Bronchial epithelial cell (primary cell): ENCODE data around the gene BANP. TPM values are rescaled to one million over a fixed set of nuclear protein-coding genes. Genes with fewer than 3 reads are reported as not detected.
"Not testable (repeated sequence)": the region's sequence is repeated elsewhere in the genome, so short reads cannot be mapped to it uniquely, and the experiment has no call there.

Experiments
- DNase-seq: peaks from one replicate; pipeline ENCODE4 v3.0.0-alpha.2; 2010; ENCODE audit warnings: low read depth
- FAIRE-seq: peaks from 2 replicates; lab custom pipeline; 2011; peaks lifted over from hg19 to GRCh38; lab: Jason Lieb, UNC
- H3K27me3 ChIP-seq: 2 replicates; pipeline ENCODE4 v1.5.1; 2011; ENCODE audit warnings: low read length; ENCODE audit not compliant: control insufficient read depth, insufficient read depth
- H3K36me3 ChIP-seq: 2 replicates; pipeline ENCODE4 v1.5.1; 2011; ENCODE audit warnings: low read length; ENCODE audit not compliant: control insufficient read depth, insufficient read depth
- H3K4me3 ChIP-seq: 2 replicates; pipeline ENCODE4 v1.5.1; 2011; ENCODE audit warnings: mild to moderate bottlenecking, low read depth, low read length, control low read depth
- total RNA-seq: library from RNA; depleted of rRNA; stranded (reverse); fragments of >200 nt; gene quantifications from 2 replicates; pipeline ENCODE4 v1.2.1, GENCODE V29; 2014
- TF ChIP-seq, protein P1 (sequence below): IDR thresholded peaks from 2 replicates; pipeline ENCODE4 v1.5.1; 2011; ENCODE audit warnings: mild to moderate bottlenecking, moderate library complexity, low read length, control low read depth, inconsistent platforms; ENCODE audit not compliant: insufficient read depth, severe bottlenecking

The BANP gene
- total RNA-seq, 1 donor from 2014 or later, result 22.1 TPM

DNA sequence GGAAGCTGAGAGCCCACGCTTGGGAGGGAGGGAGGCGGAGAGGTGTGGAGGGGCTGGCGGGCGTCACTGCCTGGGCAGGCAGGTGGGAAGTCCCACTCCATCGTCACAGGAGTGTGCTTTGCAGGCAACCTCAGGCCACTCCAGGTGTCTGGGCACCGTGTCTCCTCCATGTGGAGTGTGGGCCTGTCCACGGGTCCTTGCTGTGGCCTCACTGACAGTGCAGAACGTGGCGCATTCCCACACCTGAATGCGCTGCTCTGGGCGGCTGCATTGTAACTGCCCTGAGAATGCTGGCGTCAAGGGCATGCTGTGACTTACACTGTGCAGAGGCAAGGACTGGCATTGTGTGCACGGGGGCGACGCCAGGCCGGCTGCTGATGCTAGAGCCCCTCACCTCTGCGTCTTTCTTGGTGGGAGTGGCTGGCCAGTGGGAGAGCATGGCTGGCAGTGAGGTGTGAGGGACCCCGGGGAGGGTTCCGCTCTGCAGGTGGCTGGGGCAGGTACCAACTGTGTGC is 66.4 kb downstream of the BANP start:
- TF ChIP-seq, protein P1, sequence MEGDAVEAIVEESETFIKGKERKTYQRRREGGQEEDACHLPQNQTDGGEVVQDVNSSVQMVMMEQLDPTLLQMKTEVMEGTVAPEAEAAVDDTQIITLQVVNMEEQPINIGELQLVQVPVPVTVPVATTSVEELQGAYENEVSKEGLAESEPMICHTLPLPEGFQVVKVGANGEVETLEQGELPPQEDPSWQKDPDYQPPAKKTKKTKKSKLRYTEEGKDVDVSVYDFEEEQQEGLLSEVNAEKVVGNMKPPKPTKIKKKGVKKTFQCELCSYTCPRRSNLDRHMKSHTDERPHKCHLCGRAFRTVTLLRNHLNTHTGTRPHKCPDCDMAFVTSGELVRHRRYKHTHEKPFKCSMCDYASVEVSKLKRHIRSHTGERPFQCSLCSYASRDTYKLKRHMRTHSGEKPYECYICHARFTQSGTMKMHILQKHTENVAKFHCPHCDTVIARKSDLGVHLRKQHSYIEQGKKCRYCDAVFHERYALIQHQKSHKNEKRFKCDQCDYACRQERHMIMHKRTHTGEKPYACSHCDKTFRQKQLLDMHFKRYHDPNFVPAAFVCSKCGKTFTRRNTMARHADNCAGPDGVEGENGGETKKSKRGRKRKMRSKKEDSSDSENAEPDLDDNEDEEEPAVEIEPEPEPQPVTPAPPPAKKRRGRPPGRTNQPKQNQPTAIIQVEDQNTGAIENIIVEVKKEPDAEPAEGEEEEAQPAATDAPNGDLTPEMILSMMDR, result no peak
- no peak for DNase-seq
- peak; percentile 92 for FAIRE-seq
- Histone ChIP-seq H3K27me3 (no peaks in the 10 kb centered on the region), H3K36me3 (peaks cover 3% of the 10 kb centered on the region), H3K4me3 (no peak overlapping the region)

DNA sequence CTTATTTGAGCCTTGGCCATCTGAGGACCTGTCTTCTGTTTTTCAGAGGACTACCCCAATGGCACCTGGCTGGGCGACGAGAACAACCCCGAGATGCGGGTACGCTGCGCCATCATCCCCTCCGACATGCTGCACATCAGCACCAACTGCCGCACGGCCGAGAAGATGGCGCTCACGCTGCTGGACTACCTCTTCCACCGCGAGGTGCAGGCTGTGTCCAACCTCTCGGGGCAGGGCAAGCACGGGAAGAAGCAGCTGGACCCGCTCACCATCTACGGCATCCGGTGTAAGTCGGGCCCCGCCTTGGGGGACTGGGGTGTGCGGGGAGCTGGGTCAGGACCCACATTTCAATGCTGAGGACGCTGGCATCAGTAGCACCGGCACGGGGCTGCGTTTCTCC is 67.1 kb downstream of the BANP start:
- peak; percentile 52 for FAIRE-seq
- not testable (repeated sequence) for H3K36me3 ChIP-seq, H3K4me3 ChIP-seq, H3K27me3 ChIP-seq, DNase-seq

DNA sequence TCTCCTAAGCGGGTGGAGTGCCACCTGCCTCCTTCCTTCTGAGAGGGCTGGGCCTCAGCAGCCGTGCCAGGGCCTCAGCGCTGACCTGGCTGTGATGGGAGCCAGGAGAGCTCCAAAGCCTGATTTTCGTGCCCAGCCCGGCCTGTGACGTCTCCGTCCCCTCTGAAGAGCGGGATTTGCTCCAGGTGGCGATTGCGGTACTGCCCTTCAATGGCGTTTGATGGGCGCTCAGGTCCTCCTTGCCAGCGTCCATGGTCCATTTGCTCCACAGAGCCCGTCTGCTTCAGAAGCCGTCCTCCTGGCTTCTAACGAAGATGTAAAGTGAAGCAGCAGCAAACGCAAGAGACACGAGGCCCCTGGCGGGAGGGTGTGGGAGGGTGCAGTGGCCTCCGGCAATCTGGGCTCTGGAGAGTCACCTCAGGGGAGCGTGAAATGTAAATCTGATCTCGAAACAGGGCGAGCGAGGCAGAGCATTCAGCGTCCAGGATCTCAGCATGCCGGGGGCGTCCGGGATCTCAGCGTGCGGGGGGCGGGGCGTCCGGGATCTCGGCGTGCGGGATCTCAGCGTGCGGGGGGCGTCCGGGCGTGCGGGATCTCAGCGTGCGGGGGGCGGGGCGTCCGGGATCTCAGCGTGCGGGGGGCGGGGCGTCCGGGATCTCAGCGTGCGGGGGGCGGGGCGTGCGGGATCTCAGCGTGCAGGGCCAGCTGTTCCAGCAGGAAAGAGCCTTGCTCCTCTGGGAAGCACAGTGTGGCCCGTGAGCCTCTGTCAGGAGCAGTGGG is 68.0 kb downstream of the BANP start:
- not testable (repeated sequence) for H3K4me3 ChIP-seq, FAIRE-seq, H3K36me3 ChIP-seq, DNase-seq, H3K27me3 ChIP-seq

DNA sequence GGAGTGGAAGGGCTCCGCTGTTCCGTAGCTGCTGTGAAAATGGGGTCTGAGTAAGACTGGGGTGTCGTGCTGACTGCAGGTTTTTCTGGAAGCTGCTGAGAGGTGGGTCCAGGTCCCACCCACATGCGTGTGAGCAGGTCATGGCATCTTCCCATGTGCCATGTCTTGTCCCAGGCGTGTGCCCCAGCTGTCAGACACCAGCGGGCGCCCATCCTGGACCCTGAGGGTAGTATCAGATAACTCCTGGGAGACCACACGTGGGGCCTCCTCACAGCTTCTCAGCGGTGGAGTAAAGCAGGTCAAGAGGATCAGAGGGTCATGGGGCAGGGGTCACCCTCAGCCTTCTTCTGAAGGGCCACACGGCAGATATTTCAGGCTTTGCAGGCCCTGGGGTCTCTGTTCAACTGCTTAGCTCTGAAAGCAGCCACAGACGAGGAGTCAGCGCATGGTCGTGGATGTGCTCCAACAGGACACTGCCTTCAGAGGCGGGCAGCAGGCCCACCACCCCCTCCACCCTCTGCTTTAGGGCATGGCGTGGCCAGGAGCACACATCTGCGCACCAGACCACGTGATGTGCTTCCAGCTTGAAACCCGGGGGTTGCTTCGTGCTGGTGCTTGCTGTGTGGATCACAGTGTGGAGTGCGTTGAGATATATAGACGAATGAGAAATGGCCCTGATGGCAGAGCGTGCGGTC is 68.7 kb downstream of the BANP start:
- no peak for DNase-seq
- no peaks in the 10 kb centered on the region for H3K27me3 ChIP-seq
- H3K4me3 ChIP-seq, result no peak overlapping the region
- TF ChIP-seq, protein P1, result no peak
- no peak for FAIRE-seq
- H3K36me3 ChIP-seq, result peaks cover 3% of the 10 kb centered on the region

DNA sequence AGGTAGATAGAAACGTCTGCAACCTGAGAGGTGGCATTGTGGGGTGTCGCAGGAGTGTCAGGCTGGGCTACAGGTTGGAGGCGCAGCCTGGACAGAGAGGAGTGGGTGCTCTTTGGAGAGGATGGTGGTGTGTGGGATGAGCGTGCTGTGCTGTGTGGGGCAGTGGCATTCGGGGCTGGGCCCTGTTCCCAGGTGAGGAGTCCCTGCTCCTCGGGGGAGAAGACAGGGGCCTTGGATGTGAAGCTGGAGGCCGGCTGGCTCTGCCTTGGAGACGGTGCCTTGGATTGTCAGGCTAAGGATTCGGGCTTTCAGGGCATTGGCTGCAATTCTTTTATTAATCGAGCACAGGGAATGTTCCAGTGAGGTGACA is 69.3 kb downstream of the BANP start:
- FAIRE-seq, result peak; percentile 60
- Histone ChIP-seq H3K36me3 (peaks cover 3% of the 10 kb centered on the region), H3K4me3 (no peak overlapping the region), H3K27me3 (no peaks in the 10 kb centered on the region)
- TF ChIP-seq, protein P1, result no peak
- DNase-seq, result no peak

DNA sequence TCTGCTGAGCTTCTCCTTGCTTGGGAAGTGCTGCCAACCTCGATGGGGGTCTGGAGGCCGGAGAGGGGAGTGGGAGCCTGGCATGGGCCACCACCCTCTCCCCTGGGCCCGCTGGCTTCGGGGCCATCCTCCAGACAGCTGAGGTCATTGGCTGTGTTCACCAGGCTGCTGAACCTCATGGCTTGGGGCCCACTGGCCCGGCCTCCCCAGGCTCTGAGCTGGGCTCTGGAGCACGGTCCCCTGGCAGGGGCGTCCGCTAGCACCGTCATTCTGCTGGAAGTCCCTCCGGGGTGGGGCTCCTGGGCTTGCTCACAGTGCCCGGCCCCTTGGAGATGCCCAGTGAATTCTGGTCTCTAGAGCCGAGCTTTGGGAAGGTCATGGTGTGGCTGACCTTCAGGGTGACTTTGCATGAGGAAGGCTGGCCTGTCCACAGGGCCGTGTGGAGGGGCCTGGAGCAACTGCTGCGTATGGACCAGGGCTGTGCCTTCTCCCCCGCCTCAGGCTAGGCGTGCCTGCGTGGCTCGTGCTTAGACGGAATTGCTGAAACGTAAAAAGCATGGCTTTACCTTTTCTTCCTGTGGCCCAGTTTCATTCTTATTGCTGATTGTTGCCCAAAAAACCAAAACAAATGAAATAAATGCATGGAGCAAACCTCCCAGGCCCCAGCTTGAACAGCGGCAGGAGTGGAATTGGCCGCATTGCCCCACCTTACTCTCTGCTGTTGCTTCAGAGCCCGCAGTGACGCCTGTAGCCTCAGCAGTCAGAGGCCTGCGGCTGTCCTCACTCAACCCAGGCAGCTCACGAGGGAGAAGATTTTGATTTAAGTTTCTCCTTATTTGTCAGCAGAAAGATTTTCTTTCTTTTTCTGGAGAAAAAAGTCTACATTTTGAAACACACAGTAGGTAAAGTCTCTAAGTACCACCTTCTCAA is 70.1 kb downstream of the BANP start:
- not testable (repeated sequence) for H3K36me3 ChIP-seq, DNase-seq, H3K27me3 ChIP-seq, H3K4me3 ChIP-seq
- FAIRE-seq, result peak; percentile 95
